H1 (cell line): ENCODE measurements around the gene DIAPH2. TPM values are rescaled to one million over a fixed set of nuclear protein-coding genes. Genes with fewer than 3 reads are reported as not detected.
"Not testable (repeated sequence)": the region's sequence is repeated elsewhere in the genome, so short reads cannot be mapped to it uniquely, and the experiment has no call there.

Experiments used
- CTCF ChIA-PET: fragments of 300-600 bp; sonication (Branson Sonifier 250); formaldehyde crosslinking; loops from one replicate; lab custom pipeline; 2021; ENCODE audit not compliant: partially characterized antibody; lab: Charles Lee
- POLR2A ChIA-PET: fragments of 300-600 bp; sonication (Branson Sonifier 250); formaldehyde crosslinking; loops from one replicate; lab custom pipeline; 2021; ENCODE audit warnings: inconsistent platforms; ENCODE audit not compliant: partially characterized antibody; lab: Charles Lee
- DNase-seq, 2 experiments: peaks; one replicate each; pipeline versions ENCODE4 v3.0.0 to v3.0.0-alpha.2; 2010 to 2022; ENCODE audit warnings: low spot score in 2 of 2, low read depth in 1 of 2, mixed read lengths in 1 of 2
- FAIRE-seq: peaks from 2 replicates; lab custom pipeline; 2011; peaks lifted over from hg19 to GRCh38; lab: Jason Lieb, UNC
- H2AFZ ChIP-seq: 2 replicates; pipeline ENCODE4 v1.8.1; 2012; ENCODE audit warnings: low read length, inconsistent platforms
- H2AK5ac ChIP-seq: 2 replicates; pipeline ENCODE4 v1.6.1; 2013; ENCODE audit warnings: low read depth, low read length
- H2BK120ac ChIP-seq: replicated peaks from 2 replicates; pipeline ENCODE3; 2013; ENCODE audit warnings: low read depth, low read length, inconsistent platforms
- H2BK12ac ChIP-seq: 2 replicates; pipeline ENCODE4 v1.6.1; 2013; ENCODE audit warnings: low read depth, low read length
- H2BK15ac ChIP-seq: 2 replicates; pipeline ENCODE4 v1.6.1; 2013; ENCODE audit warnings: low read length
- H2BK20ac ChIP-seq: 2 replicates; pipeline ENCODE4 v1.6.1; 2013; ENCODE audit warnings: low read length
- H2BK5ac ChIP-seq: 2 replicates; pipeline ENCODE4 v1.6.1; 2013; ENCODE audit warnings: low read depth, low read length
- H3K14ac ChIP-seq: 2 replicates; pipeline ENCODE4 v1.6.1; 2013; ENCODE audit warnings: inconsistent platforms; ENCODE audit not compliant: insufficient read length
- H3K18ac ChIP-seq: 2 replicates; pipeline ENCODE4 v1.6.1; 2013; ENCODE audit warnings: low read length; ENCODE audit errors: extremely low read depth
- H3K23ac ChIP-seq: 2 replicates; pipeline ENCODE4 v1.6.1; 2013; ENCODE audit warnings: inconsistent platforms; ENCODE audit not compliant: insufficient read length
- H3K23me2 ChIP-seq: 2 replicates; pipeline ENCODE4 v1.6.1; 2013; ENCODE audit warnings: low read depth, low read length
- H3K27ac ChIP-seq: 2 replicates; pipeline ENCODE4 v1.6.1; 2011; ENCODE audit warnings: low read depth, low read length, inconsistent platforms
- H3K27me3 ChIP-seq, 4 experiments: replicated peaks in 1 of 4; 1 replicate in 1 of 4; 2 replicates in 3 of 4; pipeline versions ENCODE4 v1.6.1 to v1.8.1; 2011 to 2013; ENCODE audit warnings: low read length in 3 of 4, mild to moderate bottlenecking in 3 of 4, inconsistent platforms in 2 of 4, mixed read lengths in 2 of 4, moderate library complexity in 1 of 4; ENCODE audit not compliant: control insufficient read depth in 3 of 4, insufficient read depth in 3 of 4; ENCODE audit errors: extremely low read depth in 1 of 4
- H3K36me3 ChIP-seq, 4 experiments: 2 replicates each; pipeline versions ENCODE4 v1.6.1 to v1.8.1; 2011 to 2013; ENCODE audit warnings: mild to moderate bottlenecking in 4 of 4, low read length in 3 of 4, moderate library complexity in 2 of 4, control low read depth in 1 of 4, inconsistent platforms in 1 of 4; ENCODE audit not compliant: insufficient read depth in 4 of 4, control insufficient read depth in 2 of 4
- H3K4ac ChIP-seq: replicated peaks from 2 replicates; pipeline ENCODE3; 2013; ENCODE audit warnings: low read length, low read depth, mixed read lengths, inconsistent platforms; ENCODE audit not compliant: insufficient read length
- H3K4me1 ChIP-seq, 4 experiments: replicated peaks in 1 of 4; 1 replicate in 1 of 4; 2 replicates in 3 of 4; pipeline versions ENCODE4 v1.6.1 to v1.8.1; 2011 to 2013; ENCODE audit warnings: low read length in 3 of 4, inconsistent platforms in 2 of 4, mixed read lengths in 1 of 4; ENCODE audit not compliant: insufficient read depth in 4 of 4, control insufficient read depth in 3 of 4
- H3K4me2 ChIP-seq, 2 experiments: 2 replicates each; pipeline versions ENCODE4 v1.6.1 to v1.8.1; 2011 to 2013; ENCODE audit warnings: low read depth in 2 of 2, low read length in 2 of 2, control low read depth in 1 of 2, inconsistent platforms in 1 of 2, mild to moderate bottlenecking in 1 of 2; ENCODE audit not compliant: insufficient read depth in 1 of 2
- H3K4me3 ChIP-seq, 4 experiments: fragments of 200-600, 300-600 bp in 1 of 4; sonication (generic), shearing (Covaris generic), sonication (Bioruptor Twin) in 1 of 4; 2 replicates each; pipeline versions ENCODE4 v1.5.1 to v1.8.1; 2011 to 2016; ENCODE audit warnings: low read length in 4 of 4, low read depth in 3 of 4, control low read depth in 2 of 4, inconsistent platforms in 2 of 4, mild to moderate bottlenecking in 2 of 4, mixed read lengths in 1 of 4, moderate library complexity in 1 of 4; ENCODE audit not compliant: insufficient read depth in 2 of 4; ENCODE audit errors: extremely low read depth in 1 of 4
- H3K56ac ChIP-seq: replicated peaks from 2 replicates; pipeline ENCODE3; 2013; ENCODE audit warnings: low read depth, mild to moderate bottlenecking, mixed read lengths, low read length, inconsistent platforms; ENCODE audit not compliant: insufficient read length
- H3K79me1 ChIP-seq: 2 replicates; pipeline ENCODE4 v1.6.1; 2013; ENCODE audit warnings: low read depth, low read length, control low read depth
- H3K79me2 ChIP-seq, 2 experiments: 2 replicates each; pipeline versions ENCODE4 v1.6.1 to v1.8.1; 2012 to 2013; ENCODE audit warnings: low read length in 2 of 2, mild to moderate bottlenecking in 2 of 2, inconsistent platforms in 1 of 2; ENCODE audit not compliant: insufficient read depth in 2 of 2, control insufficient read depth in 1 of 2
- H3K9ac ChIP-seq, 4 experiments: replicated peaks in 1 of 4; 1 replicate in 1 of 4; 2 replicates in 3 of 4; pipeline versions ENCODE4 v1.6.1 to v1.8.1; 2011 to 2013; ENCODE audit warnings: low read depth in 3 of 4, low read length in 3 of 4, control low read depth in 2 of 4, mild to moderate bottlenecking in 2 of 4, moderate library complexity in 2 of 4, inconsistent platforms in 1 of 4; ENCODE audit errors: extremely low read depth in 1 of 4
- H3K9me3 ChIP-seq, 2 experiments: 2 replicates each; pipeline versions ENCODE4 v1.6.1 to v1.8.1; 2012 to 2013; ENCODE audit warnings: mild to moderate bottlenecking in 2 of 2, moderate library complexity in 2 of 2, control low read depth in 1 of 2, inconsistent platforms in 1 of 2, low read depth in 1 of 2, low read length in 1 of 2, mixed read lengths in 1 of 2; ENCODE audit not compliant: insufficient read depth in 2 of 2
- H4K20me1 ChIP-seq, 2 experiments: replicated peaks in 1 of 2; 2 replicates each; pipeline versions ENCODE3 to v1.8.1; 2011 to 2013; ENCODE audit warnings: inconsistent platforms in 2 of 2, low read length in 2 of 2, mild to moderate bottlenecking in 1 of 2; ENCODE audit not compliant: insufficient read depth in 2 of 2, control insufficient read depth in 1 of 2
- H4K5ac ChIP-seq: 2 replicates; pipeline ENCODE4 v1.6.1; 2013; ENCODE audit warnings: low read length, low read depth, mixed read lengths, inconsistent platforms; ENCODE audit not compliant: insufficient read length
- H4K8ac ChIP-seq: 2 replicates; pipeline ENCODE4 v1.8.0; 2013; ENCODE audit warnings: mild to moderate bottlenecking, moderate library complexity, low read length, inconsistent platforms; ENCODE audit not compliant: insufficient read depth; ENCODE audit errors: extremely low read depth
- H4K91ac ChIP-seq: replicated peaks from 2 replicates; pipeline ENCODE3; 2013; ENCODE audit warnings: low read length, mixed read lengths, inconsistent platforms; ENCODE audit not compliant: insufficient read length
- WGBS, 2 experiments: shearing (Covaris generic) in 1 of 2; methylation state at CpG; one replicate each; pipeline versions ENCODE4 v1.1.6 to v1.1.7; 2013 to 2015; ENCODE audit warnings: low lambda C conversion rate in 2 of 2, mixed read lengths in 2 of 2, inconsistent platforms in 1 of 2, low coverage in 1 of 2, missing lambda C conversion rate in 1 of 2; ENCODE audit not compliant: insufficient replicate concordance in 2 of 2, insufficient coverage in 1 of 2, insufficient read length in 1 of 2; ENCODE audit errors: extremely low coverage in 1 of 2, missing lambda C conversion rate in 1 of 2; 5-methylcytosine and 5-hydroxymethylcytosine counted together
- polyA plus RNA-seq, 7 experiments: library from polyadenylated mRNA; depleted of rRNA in 3 of 7; stranded (reverse) in 5 of 7; unstranded in 2 of 7; fragments of >200 nt in 5 of 7; fragments of 200-250 nt in 2 of 7; gene quantifications; 1 replicate in 5 of 7; 2 replicates in 1 of 7; 4 replicates in 1 of 7; pipeline versions ENCODE4 v1.2.1 to v1.2.3, GENCODE V29; 2011 to 2013; ENCODE audit warnings: missing spikeins in 2 of 7, mixed read lengths in 2 of 7
- total RNA-seq: library from RNA; stranded (reverse); fragmentation: NEBNext Ultra II Directional; extraction: Animal tissue kit (Norgen Biotek cat#: 25700); gene quantifications from 2 replicates; pipeline ENCODE4 v1.2.1, GENCODE V29; 2021

Gene DIAPH2
- total and polyA plus RNA-seq, 2 of the 8 experiments (the other 6 are each of a cell fraction or from before 2014, with no cell fraction given) = 4.4 to 24.3 TPM

- H4K5ac ChIP-seq, H3K27ac ChIP-seq, H3K79me1 ChIP-seq, H4K91ac ChIP-seq, H2AK5ac ChIP-seq, FAIRE-seq, H3K4me1 ChIP-seq, H3K9ac ChIP-seq, H2BK20ac ChIP-seq, H4K20me1 ChIP-seq, H3K4me3 ChIP-seq, H4K8ac ChIP-seq, CTCF ChIA-PET, H3K4ac ChIP-seq, H3K18ac ChIP-seq, H2BK120ac ChIP-seq, H3K79me2 ChIP-seq, H3K27me3 ChIP-seq, H2BK12ac ChIP-seq, H3K14ac ChIP-seq, H3K23ac ChIP-seq, H2BK5ac ChIP-seq, H2AFZ ChIP-seq, H2BK15ac ChIP-seq, H3K23me2 ChIP-seq, H3K56ac ChIP-seq, H3K4me2 ChIP-seq, DNase-seq: not testable (repeated sequence)
- Histone ChIP-seq H3K9me3 (peaks cover 7 to 16% of the 10 kb centered on the region in 2 experiments; a peak in 3 of 4 replicates), H3K36me3 (peaks cover 0 to 27% (median 13%) of the 10 kb centered on the region in 4 experiments; a peak in 5 of 8 replicates)
- POLR2A ChIA-PET = interaction anchor here (0.6 kb wide), 1 partner anchor 339 kb away, joined by 3 read pairs; no protein-coding TSS in a partner anchor
- 94% methylated on average over 7 of the region's 13 CpGs; no CpG with 5 or more reads in 1 of the 2 experiments for WGBS, 2 experiments
Measured at GRCh38 chrX:97409632-97410415, 725.2 kb downstream of the DIAPH2 start.
